Skin epidermis (tissue), 12 donors: ENCODE data around the gene ADGRB3.
"Not testable (repeated sequence)": the region's sequence is repeated elsewhere in the genome, so short reads cannot be mapped to it uniquely, and the experiment has no call there.

Experiments used
- H3K27ac ChIP-seq, 21 experiments: fragments of 200-600 bp; sonication (generic) in 11 of 21; one replicate each; pipeline ENCODE4 v1.5.0; 2020; ENCODE audit warnings: mild to moderate bottlenecking in 3 of 21, inconsistent platforms in 2 of 21, moderate library complexity in 2 of 21
- H3K4me3 ChIP-seq, 7 experiments: fragments of 200-600 bp; sonication (generic) in 2 of 7; one replicate each; pipeline ENCODE4 v1.5.0; 2020; ENCODE audit warnings: inconsistent platforms in 2 of 7, mild to moderate bottlenecking in 2 of 7, moderate library complexity in 1 of 7

Gene ADGRB3

GRCh38 chr6:68760941-68761676, 126.0 kb downstream of the ADGRB3 start:
- Histone ChIP-seq H3K4me3 (no peak overlapping the region), H3K27ac (no peak overlapping the region)

- H3K27ac ChIP-seq, result no peak overlapping the region
- no peak overlapping the region for H3K4me3 ChIP-seq
These were observed 126.9 kb downstream of the ADGRB3 start for GRCh38 chr6:68761985-68762384.

GRCh38 chr6:68771426-68771825, 136.3 kb downstream of the ADGRB3 start:
- Histone ChIP-seq H3K27ac (no peak overlapping the region), H3K4me3 (no peak overlapping the region)

GRCh38 chr6:68774843-68775242, 139.8 kb downstream of the ADGRB3 start:
- Histone ChIP-seq H3K4me3 (no peak overlapping the region), H3K27ac (no peak overlapping the region)

GRCh38 chr6:68776354-68776753, 141.3 kb downstream of the ADGRB3 start:
- no peak overlapping the region for H3K27ac ChIP-seq
- no peak overlapping the region for H3K4me3 ChIP-seq

- no peak overlapping the region for H3K27ac ChIP-seq
- no peak overlapping the region for H3K4me3 ChIP-seq
These were observed 142.9 kb downstream of the ADGRB3 start for GRCh38 chr6:68777956-68778355.

GRCh38 chr6:68778356-68779020, 143.4 kb downstream of the ADGRB3 start:
- no peak overlapping the region for H3K27ac ChIP-seq
- H3K4me3 ChIP-seq, result no peak overlapping the region

- Histone ChIP-seq H3K4me3 (no peak overlapping the region), H3K27ac (no peak overlapping the region)
These were observed 144.3 kb downstream of the ADGRB3 start for GRCh38 chr6:68779366-68779765.

GRCh38 chr6:68790128-68790527, 155.0 kb downstream of the ADGRB3 start:
- not testable (repeated sequence) for H3K27ac ChIP-seq, H3K4me3 ChIP-seq

- not testable (repeated sequence) for H3K4me3 ChIP-seq, H3K27ac ChIP-seq
These were observed 179.9 kb downstream of the ADGRB3 start for GRCh38 chr6:68814976-68815375.

GRCh38 chr6:68826501-68826900, 191.4 kb downstream of the ADGRB3 start:
- Histone ChIP-seq H3K4me3 (no peak overlapping the region), H3K27ac (no peak overlapping the region)

GRCh38 chr6:68834551-68834950, 199.5 kb downstream of the ADGRB3 start:
- H3K27ac ChIP-seq, result no peak overlapping the region

GRCh38 chr6:68838571-68838970, 203.5 kb downstream of the ADGRB3 start:
- Histone ChIP-seq H3K27ac (no peak overlapping the region), H3K4me3 (no peak overlapping the region)

More at GRCh38 chr6:68834551-68834950, 199.5 kb downstream of the ADGRB3 start:
- H3K4me3 ChIP-seq, result no peak overlapping the region

- Histone ChIP-seq H3K27ac (no peak overlapping the region), H3K4me3 (no peak overlapping the region)
These were observed 217.7 kb downstream of the ADGRB3 start for GRCh38 chr6:68852791-68853190.

GRCh38 chr6:68859233-68859632, 224.2 kb downstream of the ADGRB3 start:
- Histone ChIP-seq H3K27ac (no peak overlapping the region), H3K4me3 (no peak overlapping the region)

GRCh38 chr6:68868646-68869045, 233.6 kb downstream of the ADGRB3 start:
- H3K4me3 ChIP-seq, result no peak overlapping the region
- H3K27ac ChIP-seq, result no peak overlapping the region

GRCh38 chr6:68873236-68873635, 238.2 kb downstream of the ADGRB3 start:
- Histone ChIP-seq H3K4me3 (no peak overlapping the region), H3K27ac (no peak overlapping the region)

- no peak overlapping the region for H3K27ac ChIP-seq
- H3K4me3 ChIP-seq, result no peak overlapping the region
These were observed 239.7 kb downstream of the ADGRB3 start for GRCh38 chr6:68874747-68875146.

- Histone ChIP-seq H3K4me3 (no peak overlapping the region), H3K27ac (no peak overlapping the region)
These were observed 240.3 kb downstream of the ADGRB3 start for GRCh38 chr6:68875403-68875802.

- Histone ChIP-seq H3K4me3 (no peak overlapping the region), H3K27ac (no peak overlapping the region)
These were observed 241.9 kb downstream of the ADGRB3 start for GRCh38 chr6:68876792-68877493.
